Osteoblast (primary cell): ENCODE results near the gene MACROH2A1. TPM values are rescaled to one million over a fixed set of nuclear protein-coding genes. Genes with fewer than 3 reads are reported as not detected.
A peak's percentile ranks its signal among the peaks of the same experiment; 100 is the strongest.

Experiments
- DNase-seq: peaks from one replicate; pipeline ENCODE4 v3.0.0; 2011; ENCODE audit warnings: low spot score, mixed read lengths; ENCODE audit not compliant: insufficient read length; ENCODE audit errors: missing footprints
- H2AFZ ChIP-seq: 2 replicates; pipeline ENCODE4 v1.6.0; 2011; ENCODE audit warnings: mild to moderate bottlenecking, low read length
- H3K27ac ChIP-seq: 2 replicates; pipeline ENCODE4 v1.5.1; 2011; ENCODE audit warnings: mild to moderate bottlenecking, low read depth, low read length, moderate library complexity
- H3K27me3 ChIP-seq: 2 replicates; pipeline ENCODE4 v1.6.0; 2012; ENCODE audit warnings: mild to moderate bottlenecking, control low read depth, inconsistent platforms, low read length, moderate library complexity; ENCODE audit not compliant: insufficient read depth
- H3K36me3 ChIP-seq: 2 replicates; pipeline ENCODE4 v1.5.1; 2011; ENCODE audit warnings: mild to moderate bottlenecking, low read length, control low read depth, moderate library complexity; ENCODE audit not compliant: insufficient read depth
- H3K4me1 ChIP-seq: 2 replicates; pipeline ENCODE4 v1.5.1; 2011; ENCODE audit warnings: mild to moderate bottlenecking, low read length, control low read depth, moderate library complexity; ENCODE audit not compliant: insufficient read depth
- H3K4me2 ChIP-seq: 2 replicates; pipeline ENCODE4 v1.6.0; 2011; ENCODE audit warnings: mild to moderate bottlenecking, low read length; ENCODE audit not compliant: insufficient read depth
- H3K4me3 ChIP-seq: fragments of 200-600 bp; sonication (generic); 3 replicates; pipeline ENCODE4 v1.5.1; 2012; ENCODE audit warnings: mild to moderate bottlenecking, low read length, inconsistent platforms; ENCODE audit not compliant: insufficient read depth
- H3K79me2 ChIP-seq: 2 replicates; pipeline ENCODE4 v1.6.0; 2012; ENCODE audit warnings: mild to moderate bottlenecking, low read length, control low read depth, inconsistent platforms; ENCODE audit not compliant: insufficient read depth
- H3K9me3 ChIP-seq: 2 replicates; pipeline ENCODE4 v1.5.1; 2011; ENCODE audit warnings: low read depth, low read length, control low read depth
- H4K20me1 ChIP-seq: 2 replicates; pipeline ENCODE4 v1.6.0; 2012; ENCODE audit warnings: mild to moderate bottlenecking, low read length, control low read depth; ENCODE audit not compliant: insufficient read depth
- total RNA-seq: library from RNA; depleted of rRNA; stranded (reverse); fragments of >200 nt; gene quantifications from 2 replicates; pipeline ENCODE4 v1.2.3, GENCODE V29; 2012
- TF ChIP-seq, protein P1 (sequence below): IDR thresholded peaks from 2 replicates; pipeline ENCODE4 v1.5.1; 2011; ENCODE audit warnings: mild to moderate bottlenecking, low read depth, low read length, moderate library complexity; ENCODE audit errors: extremely low read depth

MACROH2A1 gene
- total RNA-seq, 1 donor, result 162 TPM

DNA sequence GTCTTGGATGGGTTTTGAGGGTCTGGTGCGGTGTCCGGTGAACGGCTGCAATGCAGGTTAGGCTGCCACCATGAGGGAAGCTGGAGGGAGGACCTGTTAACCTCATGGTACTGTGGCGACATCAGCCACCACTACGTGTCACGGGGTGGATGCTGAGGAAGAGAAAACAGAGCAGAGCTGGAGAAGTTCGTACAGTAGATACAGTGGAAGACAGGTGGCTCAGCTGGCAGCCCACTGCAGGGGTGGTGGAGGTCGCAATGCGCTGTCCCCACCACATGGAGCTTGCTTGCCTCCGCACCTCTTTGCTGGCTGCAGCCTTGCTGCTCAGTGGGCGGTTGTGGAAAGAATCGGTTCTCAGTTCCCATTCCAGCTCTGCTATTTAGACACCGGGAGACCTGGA, 45.3 kb upstream of the MACROH2A1 start:
- Histone ChIP-seq H3K4me2 (no peak overlapping the region), H3K9me3 (peaks cover 2% of the 10 kb centered on the region), H3K4me1 (peaks cover 6% of the 10 kb centered on the region), H3K27me3 (peaks cover 10% of the 10 kb centered on the region), H3K27ac (no peak overlapping the region), H3K36me3 (no peaks in the 10 kb centered on the region), H3K4me3 (no peak overlapping the region), H4K20me1 (no peaks in the 10 kb centered on the region), H3K79me2 (no peaks in the 10 kb centered on the region), H2AFZ (no peak overlapping the region)
- TF ChIP-seq, protein P1, sequence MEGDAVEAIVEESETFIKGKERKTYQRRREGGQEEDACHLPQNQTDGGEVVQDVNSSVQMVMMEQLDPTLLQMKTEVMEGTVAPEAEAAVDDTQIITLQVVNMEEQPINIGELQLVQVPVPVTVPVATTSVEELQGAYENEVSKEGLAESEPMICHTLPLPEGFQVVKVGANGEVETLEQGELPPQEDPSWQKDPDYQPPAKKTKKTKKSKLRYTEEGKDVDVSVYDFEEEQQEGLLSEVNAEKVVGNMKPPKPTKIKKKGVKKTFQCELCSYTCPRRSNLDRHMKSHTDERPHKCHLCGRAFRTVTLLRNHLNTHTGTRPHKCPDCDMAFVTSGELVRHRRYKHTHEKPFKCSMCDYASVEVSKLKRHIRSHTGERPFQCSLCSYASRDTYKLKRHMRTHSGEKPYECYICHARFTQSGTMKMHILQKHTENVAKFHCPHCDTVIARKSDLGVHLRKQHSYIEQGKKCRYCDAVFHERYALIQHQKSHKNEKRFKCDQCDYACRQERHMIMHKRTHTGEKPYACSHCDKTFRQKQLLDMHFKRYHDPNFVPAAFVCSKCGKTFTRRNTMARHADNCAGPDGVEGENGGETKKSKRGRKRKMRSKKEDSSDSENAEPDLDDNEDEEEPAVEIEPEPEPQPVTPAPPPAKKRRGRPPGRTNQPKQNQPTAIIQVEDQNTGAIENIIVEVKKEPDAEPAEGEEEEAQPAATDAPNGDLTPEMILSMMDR, result no peak
- DNase-seq, result no peak

DNA sequence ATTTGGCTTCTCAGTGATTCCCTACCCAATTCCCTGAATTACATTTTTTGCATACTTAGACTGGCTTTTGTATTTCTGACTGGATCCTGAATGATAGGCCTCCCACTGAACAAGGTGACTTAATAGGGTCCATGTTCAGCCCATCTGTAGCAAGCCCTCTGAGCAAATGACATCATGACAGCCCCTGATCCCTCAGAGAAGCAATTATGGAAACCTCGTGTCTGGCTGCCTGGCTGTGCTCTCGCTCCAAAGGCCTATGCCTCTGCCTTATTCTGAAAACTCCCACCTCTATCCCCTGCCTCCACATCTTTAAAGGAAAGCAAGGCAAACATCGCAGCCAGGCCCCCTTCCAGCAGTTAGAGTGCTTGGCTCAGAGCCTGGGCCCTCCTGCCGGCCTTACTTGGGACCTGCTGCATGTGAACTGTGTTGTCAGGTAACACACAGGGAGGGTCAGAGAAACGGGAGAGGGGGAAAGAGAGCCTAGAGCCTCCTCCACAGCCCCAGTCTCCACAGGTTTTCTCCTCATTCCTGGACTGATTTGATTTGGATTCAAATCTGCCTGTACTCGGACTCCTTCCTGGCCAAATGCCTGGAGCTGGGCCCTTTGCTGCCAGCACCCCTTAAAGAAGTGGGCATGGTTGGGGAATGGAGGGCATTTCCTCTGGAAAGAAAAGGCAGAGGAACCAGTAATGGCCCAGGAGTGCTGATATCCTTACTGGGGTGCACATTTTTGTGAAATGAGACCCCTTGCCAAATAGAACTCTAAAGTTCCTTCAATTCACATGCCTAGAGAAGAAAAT, 44.3 kb upstream of the MACROH2A1 start:
- no peak overlapping the region for H3K27ac ChIP-seq
- no peaks in the 10 kb centered on the region for H4K20me1 ChIP-seq
- no peaks in the 10 kb centered on the region for H3K79me2 ChIP-seq
- H3K27me3 ChIP-seq, result peaks cover 10% of the 10 kb centered on the region
- peaks cover 2% of the 10 kb centered on the region for H3K9me3 ChIP-seq
- H3K4me3 ChIP-seq, result no peak overlapping the region
- TF ChIP-seq, protein P1, result no peak
- H3K4me2 ChIP-seq, result no peak overlapping the region
- no peaks in the 10 kb centered on the region for H3K36me3 ChIP-seq
- H3K4me1 ChIP-seq, result peaks cover 7% of the 10 kb centered on the region
- H2AFZ ChIP-seq, result no peak overlapping the region
- DNase-seq, result no peak

DNA sequence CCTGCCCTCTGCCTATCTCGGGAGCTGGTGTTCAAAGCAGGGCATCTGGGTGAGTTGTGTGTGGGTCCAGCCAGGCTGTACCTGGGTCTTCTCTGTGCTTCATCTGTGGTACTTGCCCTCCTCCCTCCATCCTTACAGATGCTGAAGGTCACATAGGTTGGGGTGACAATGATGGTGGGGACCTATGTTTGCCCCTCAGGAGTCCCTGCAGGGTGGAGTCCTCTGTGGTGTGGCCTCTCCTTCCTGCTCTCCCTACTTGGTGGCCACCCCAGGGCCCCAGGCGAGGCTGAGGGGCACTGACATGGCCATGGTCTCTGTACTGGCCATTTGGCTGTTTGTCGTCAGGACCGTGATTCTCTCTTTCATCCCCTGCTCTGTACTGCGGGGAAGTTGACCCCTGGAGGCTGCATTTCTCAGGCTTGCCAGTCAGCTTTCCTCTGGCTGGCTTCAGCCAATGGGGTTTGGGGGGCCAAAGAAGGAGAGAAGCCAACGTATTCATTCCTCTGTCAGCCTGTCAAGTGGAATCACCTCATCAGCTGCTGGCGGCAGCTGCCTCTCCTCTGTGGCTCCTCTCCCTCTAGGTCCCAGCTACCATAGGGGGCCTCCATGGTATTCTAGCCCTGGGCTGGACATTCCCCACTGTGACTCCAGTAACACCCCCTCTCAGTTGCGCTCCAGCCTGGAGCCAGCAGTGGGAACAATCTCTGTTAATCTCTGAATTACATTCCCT, 43.6 kb upstream of the MACROH2A1 start:
- TF ChIP-seq, protein P1, result no peak

DNA sequence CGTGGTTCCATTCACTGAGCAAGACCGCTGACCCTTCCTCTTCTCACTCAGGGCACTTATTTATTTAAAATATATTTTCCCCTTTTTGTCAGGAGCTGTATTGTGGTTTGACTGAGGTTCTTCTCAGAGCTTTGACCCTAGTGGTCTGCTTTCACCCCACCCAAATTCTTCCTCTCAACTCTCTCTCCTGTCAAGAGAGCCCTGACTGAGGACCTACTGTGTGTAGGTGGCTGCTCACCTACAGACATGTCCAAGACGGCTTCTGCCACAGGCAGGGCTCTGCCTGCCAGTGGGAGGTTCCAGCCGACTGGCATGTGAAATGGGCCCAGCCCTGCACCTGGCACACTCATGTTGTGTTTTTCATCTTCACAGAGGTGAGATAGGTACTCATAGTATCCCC, 42.9 kb upstream of the MACROH2A1 start:
- Histone ChIP-seq H4K20me1 (no peaks in the 10 kb centered on the region), H3K36me3 (no peaks in the 10 kb centered on the region), H3K79me2 (no peaks in the 10 kb centered on the region), H3K4me3 (no peak overlapping the region), H3K27me3 (no peaks in the 10 kb centered on the region), H3K27ac (no peak overlapping the region), H3K9me3 (no peaks in the 10 kb centered on the region), H3K4me2 (no peak overlapping the region), H3K4me1 (peaks cover 15% of the 10 kb centered on the region), H2AFZ (no peak overlapping the region)
- DNase-seq, result peak; percentile 41
- TF ChIP-seq, protein P1, result no peak

More for the DNA sequence above, 43.6 kb upstream of the MACROH2A1 start:
- peaks cover 2% of the 10 kb centered on the region for H3K9me3 ChIP-seq
- H3K27me3 ChIP-seq, result peaks cover 6% of the 10 kb centered on the region
- no peak overlapping the region for H3K27ac ChIP-seq
- H3K4me3 ChIP-seq, result no peak overlapping the region
- peak; percentile 34 for DNase-seq
- H3K4me2 ChIP-seq, result no peak overlapping the region
- no peaks in the 10 kb centered on the region for H4K20me1 ChIP-seq
- H2AFZ ChIP-seq, result no peak overlapping the region
- peaks cover 10% of the 10 kb centered on the region for H3K4me1 ChIP-seq
- no peaks in the 10 kb centered on the region for H3K36me3 ChIP-seq
- no peaks in the 10 kb centered on the region for H3K79me2 ChIP-seq
